ENCODE results near the gene WFIKKN2. TPM values are rescaled to one million over a fixed set of nuclear protein-coding genes. Genes with fewer than 3 reads are reported as not detected.

The WFIKKN2 gene
- total and polyA plus RNA-seq, 2 of the 13 experiments (the other 11 are each of a cell fraction or from before 2014, with no cell fraction given): not detected

GRCh38 chr17:50884439-50885311, 49.3 kb downstream of the WFIKKN2 start (continued):
- TF ChIP-seq CENPT (CRISPR knock-in tag; IDR thresholded peaks at IDR 0.05; ENCODE audit: low read depth) (no peak), BRD4 (CRISPR knock-in tag; IDR thresholded peaks at IDR 0.05) (no peak), ZBTB46 (CRISPR knock-in tag; IDR thresholded peaks at IDR 0.05; ENCODE audit: borderline replicate concordance) (no peak), ARHGAP35 (CRISPR knock-in tag; IDR thresholded peaks at IDR 0.05; ENCODE audit: borderline replicate concordance) (no peak), ZNF766 (CRISPR knock-in tag; IDR thresholded peaks at IDR 0.05; ENCODE audit: borderline replicate concordance) (no peak), FOXP1 (IDR thresholded peaks at IDR 0.05) (no peak), FOXP1 (CRISPR knock-in tag; IDR thresholded peaks at IDR 0.05) (peak; percentile 60; the same call in 1 of the 2 replicates), ZNF510 (CRISPR knock-in tag; IDR thresholded peaks at IDR 0.05; ENCODE audit: low read depth) (no peak), DR1 (CRISPR knock-in tag; IDR thresholded peaks at IDR 0.05) (no peak), SNAPC2 (CRISPR knock-in tag; IDR thresholded peaks at IDR 0.05) (0 out of 2 replicates have a peak, but pooled peaks have one; percentile 75), KAT2B (IDR thresholded peaks at IDR 0.05; ENCODE audit: borderline replicate concordance, low read depth, low read length) (no peak), TFE3 (CRISPR knock-in tag; IDR thresholded peaks at IDR 0.05) (peak; percentile 64; the same call in 1 of the 2 replicates), MXD3 (CRISPR knock-in tag; IDR thresholded peaks at IDR 0.05) (no peak), BRF2 (CRISPR knock-in tag; IDR thresholded peaks at IDR 0.05) (no peak), ZNF572 (CRISPR knock-in tag; IDR thresholded peaks at IDR 0.05) (no peak), DNMT3B (CRISPR knock-in tag; conservative IDR thresholded peaks at IDR 0.05) (peak; percentile 7; the same call in 1 of the 2 replicates), NCOA2 (CRISPR knock-in tag; IDR thresholded peaks at IDR 0.05) (peak; percentile 78; the same call in 1 of the 2 replicates), HOXA7 (CRISPR knock-in tag; IDR thresholded peaks at IDR 0.05) (no peak), ZNF839 (CRISPR knock-in tag; IDR thresholded peaks at IDR 0.05; ENCODE audit: borderline replicate concordance) (no peak), ZZZ3 (CRISPR knock-in tag; IDR thresholded peaks at IDR 0.05; ENCODE audit: borderline replicate concordance) (no peak), ZNF691 (CRISPR knock-in tag; IDR thresholded peaks at IDR 0.05; ENCODE audit: borderline replicate concordance, low read depth) (0 out of 2 replicates have a peak, but pooled peaks have one; percentile 16), SP140L (CRISPR knock-in tag; IDR thresholded peaks at IDR 0.05; ENCODE audit: borderline replicate concordance) (no peak; the same call in 1 of the 2 replicates), ZNF674 (CRISPR knock-in tag; IDR thresholded peaks at IDR 0.05; ENCODE audit: low read depth) (no peak)
